HFF-Myc (cell line): ENCODE data around the gene AGAP2.
"Not testable (repeated sequence)": the region's sequence is repeated elsewhere in the genome, so short reads cannot be mapped to it uniquely, and the experiment has no call there.

ENCODE experiments used
- DNase-seq: peaks from one replicate; pipeline ENCODE4 v3.0.0-alpha.2; 2011; ENCODE audit warnings: low read depth; ENCODE audit errors: extremely low read depth
- H3K4me3 ChIP-seq: replicated peaks from 2 replicates; pipeline ENCODE4 v1.5.1; 2011; ENCODE audit warnings: low read depth, mild to moderate bottlenecking, control low read depth, low read length
- TF ChIP-seq, protein P1 (sequence below): IDR thresholded peaks from 2 replicates; pipeline ENCODE4 v1.5.1; 2012; ENCODE audit warnings: mild to moderate bottlenecking, low read depth, low read length, control low read depth; ENCODE audit errors: missing control alignments

AGAP2 gene

DNA sequence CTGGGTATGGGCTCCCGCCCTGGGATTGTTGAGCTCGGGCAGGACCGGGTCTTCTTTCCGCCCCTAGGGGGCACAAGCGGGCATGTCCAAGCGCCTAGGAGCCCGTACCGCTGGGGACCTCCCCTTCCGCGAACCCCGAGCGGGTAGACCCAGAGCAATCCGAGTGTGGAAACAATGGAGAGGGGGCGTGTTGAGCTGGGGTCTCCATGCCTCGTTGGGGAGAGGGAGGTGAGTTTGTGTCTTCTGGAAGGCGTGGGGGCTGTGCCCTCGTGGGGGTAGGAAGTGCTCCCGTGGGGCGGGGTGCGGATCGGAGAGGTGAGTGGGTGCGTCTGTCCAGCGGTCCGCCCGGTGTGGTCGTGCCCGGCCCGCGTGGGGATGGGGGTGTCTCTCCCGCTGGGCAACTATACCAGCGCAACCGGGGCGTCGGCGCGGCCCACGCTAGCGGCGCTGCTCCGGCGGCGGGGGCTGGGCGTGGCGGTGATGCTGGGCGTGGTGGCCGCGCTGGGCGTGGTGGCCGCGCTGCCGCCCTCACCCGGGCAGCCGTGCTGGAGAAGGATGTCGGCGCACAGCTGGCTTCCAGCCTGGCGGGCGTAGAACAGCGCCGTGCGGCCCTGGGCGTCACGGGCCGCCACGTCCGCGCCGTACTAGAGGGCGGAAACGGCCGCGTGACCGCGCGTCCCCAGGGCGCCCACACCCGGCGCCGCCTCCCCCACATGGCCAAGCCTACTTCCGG is 12.2 kb downstream of the AGAP2 start:
- TF ChIP-seq, protein P1, sequence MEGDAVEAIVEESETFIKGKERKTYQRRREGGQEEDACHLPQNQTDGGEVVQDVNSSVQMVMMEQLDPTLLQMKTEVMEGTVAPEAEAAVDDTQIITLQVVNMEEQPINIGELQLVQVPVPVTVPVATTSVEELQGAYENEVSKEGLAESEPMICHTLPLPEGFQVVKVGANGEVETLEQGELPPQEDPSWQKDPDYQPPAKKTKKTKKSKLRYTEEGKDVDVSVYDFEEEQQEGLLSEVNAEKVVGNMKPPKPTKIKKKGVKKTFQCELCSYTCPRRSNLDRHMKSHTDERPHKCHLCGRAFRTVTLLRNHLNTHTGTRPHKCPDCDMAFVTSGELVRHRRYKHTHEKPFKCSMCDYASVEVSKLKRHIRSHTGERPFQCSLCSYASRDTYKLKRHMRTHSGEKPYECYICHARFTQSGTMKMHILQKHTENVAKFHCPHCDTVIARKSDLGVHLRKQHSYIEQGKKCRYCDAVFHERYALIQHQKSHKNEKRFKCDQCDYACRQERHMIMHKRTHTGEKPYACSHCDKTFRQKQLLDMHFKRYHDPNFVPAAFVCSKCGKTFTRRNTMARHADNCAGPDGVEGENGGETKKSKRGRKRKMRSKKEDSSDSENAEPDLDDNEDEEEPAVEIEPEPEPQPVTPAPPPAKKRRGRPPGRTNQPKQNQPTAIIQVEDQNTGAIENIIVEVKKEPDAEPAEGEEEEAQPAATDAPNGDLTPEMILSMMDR: peak; percentile 96
- peak overlapping the region; percentile 76 for H3K4me3 ChIP-seq
- DNase-seq: peak; percentile 56

DNA sequence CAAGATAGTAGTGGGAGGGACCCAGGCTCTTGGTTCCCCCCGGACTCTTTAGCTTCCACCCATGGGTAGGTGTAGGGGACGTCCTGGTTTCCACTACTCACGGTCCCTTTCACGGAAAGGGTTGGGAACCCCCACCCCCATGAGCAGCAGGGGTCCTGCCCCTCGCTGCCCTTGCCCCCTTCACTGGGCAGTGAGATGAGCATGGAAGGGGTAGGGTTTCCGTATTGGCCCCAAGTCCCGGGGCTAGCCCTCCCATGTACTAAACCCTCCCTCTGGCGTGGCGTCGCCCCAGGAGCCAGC is 12.7 kb downstream of the AGAP2 start:
- DNase-seq: no peak
- peak overlapping the region; percentile 76 for H3K4me3 ChIP-seq
- TF ChIP-seq, protein P1: no peak

DNA sequence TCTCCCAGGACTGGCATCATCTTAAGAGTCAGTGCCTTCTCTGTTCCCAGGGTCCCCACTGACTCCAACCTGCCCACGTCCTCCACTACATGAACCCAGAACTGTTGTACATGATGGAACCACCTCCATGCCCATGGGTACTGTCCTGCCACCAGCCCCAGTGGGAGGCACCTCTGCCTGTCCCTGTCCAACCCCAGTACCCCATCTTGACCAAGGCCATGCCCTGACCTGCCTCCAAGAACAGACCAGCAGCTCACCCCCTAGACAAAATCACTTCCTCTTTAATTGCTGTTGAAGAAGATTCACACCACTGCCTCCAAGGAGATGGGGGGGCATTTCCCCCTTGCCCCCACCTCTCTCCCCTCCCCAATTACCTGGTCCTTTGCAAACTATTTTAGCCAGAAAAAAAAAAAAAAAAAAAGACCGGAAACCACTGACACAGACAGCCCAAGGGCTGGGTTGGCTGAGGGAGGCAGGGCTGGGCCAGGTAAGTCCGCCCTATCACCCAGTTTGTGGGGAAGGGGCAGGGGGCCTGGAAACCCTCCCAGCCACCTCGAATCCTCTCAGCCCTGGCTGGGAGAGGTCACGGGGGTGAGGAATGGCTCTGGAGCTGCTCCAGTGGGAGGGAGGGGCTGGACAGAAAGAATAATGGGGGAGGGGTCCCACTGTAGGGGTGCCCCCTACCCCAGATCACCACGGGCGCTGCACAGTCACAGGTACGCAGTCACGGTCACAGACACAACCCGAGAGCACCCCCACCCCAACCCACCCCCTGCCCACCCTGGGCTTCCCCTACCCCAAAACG is 13.4 kb downstream of the AGAP2 start:
- TF ChIP-seq, protein P1: no peak
- DNase-seq: no peak
- H3K4me3 ChIP-seq: no peak overlapping the region

DNA sequence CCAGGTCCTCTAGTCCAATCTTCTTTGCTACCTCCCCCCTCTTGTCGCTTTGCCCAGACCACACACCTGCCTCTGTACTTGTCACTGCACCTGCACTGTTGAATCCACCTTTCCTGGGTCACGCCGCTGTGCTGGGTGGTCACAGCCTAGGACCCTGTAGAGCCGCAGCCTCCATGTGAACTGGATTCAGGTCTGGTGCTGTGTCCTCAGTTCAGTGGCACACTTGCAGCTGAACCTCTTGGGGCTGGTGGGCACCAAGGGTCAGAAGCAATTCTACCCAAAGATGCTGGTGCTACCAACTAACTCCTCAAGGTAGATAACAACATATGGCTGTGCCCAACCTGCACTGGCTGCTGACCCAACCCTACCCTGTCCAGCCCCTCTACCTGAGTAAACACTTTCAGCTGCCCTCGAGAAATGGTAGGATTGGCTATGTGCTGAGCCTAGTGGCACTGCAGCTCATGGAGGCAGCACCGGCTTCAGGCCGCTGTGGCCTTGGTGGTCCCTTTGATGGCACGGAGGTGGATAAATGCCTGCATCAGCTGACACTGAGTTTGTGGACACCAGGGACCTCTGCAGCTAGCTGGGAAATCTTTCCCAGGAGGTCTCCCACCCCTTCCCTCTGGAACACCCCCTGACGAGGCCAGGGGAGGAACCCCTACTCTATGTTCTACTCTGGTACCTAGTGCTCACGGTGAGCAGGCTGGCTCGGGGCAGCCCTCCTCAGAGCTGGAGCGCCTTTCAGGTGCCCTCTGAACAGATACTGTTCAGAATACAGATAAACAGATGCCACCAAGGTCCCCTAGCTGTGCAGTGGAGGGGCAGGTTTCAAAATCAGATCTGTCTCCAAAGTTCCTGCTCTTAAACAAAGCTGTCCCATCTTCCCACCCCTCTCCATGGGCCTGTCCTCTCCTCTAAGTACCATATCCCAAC is 14.3 kb downstream of the AGAP2 start:
- DNase-seq: no peak
- TF ChIP-seq, protein P1: no peak
- H3K4me3 ChIP-seq: no peak overlapping the region

DNA sequence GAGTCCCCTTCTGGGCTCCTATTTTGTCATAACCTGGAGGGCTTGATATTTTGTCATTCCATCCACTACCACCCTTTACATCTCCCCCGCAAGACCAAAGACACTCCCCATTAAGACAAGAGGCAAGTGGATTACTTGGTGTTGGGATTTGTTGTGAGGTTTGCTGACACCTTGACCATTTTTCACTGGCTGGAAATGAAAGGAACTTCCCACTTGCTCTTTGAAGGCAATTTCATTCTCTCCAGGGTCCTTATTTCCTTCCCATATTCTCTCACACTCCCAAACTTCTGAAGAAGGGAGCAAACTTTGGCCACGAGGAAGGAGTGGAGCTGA is 14.9 kb downstream of the AGAP2 start:
- TF ChIP-seq, protein P1: no peak
- no peak for DNase-seq
- no peak overlapping the region for H3K4me3 ChIP-seq

DNA sequence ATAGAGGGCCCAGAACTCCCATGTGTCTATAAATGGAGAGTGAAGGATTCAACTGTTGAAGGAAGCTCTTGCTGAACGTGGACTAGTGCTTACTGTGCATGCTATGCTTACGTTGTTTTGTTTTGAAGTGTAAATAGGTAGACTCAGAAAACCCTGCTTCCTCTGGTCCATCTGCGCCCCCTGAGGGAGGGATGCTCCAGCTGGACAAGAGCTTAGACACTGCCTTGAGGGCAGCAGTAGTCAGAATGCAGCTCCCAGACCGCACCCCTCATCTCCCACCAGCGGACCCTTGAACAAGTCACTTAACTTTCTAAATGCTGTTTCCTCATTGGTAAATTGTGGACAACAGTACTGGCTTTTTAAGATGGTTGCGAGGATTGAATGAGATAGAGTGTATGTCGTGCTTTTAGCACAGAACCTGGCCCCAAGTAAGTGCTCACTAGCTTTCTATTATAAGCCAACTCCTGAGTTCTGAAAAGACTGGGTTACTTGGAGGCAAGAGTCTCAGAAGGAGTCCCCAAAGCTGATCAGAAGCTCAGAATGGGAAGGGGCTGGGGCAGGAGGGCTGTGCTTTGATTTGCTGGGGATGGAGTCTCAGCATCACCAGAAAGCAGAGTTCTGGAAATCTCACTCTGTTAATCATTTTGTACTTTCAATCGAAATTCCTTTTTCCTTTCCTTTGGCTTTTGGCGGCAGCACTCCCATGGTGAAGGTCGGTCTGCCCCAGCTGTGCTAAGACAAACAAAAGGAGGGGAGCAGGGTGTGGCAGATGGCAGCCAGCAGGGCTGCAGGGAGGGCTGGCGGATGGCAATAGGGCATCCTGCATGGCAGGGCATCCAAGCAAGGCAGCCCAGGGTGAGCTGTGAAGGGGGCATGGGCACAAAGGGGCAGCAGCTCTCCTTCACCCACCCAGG is 15.6 kb downstream of the AGAP2 start:
- TF ChIP-seq, protein P1: no peak

DNA sequence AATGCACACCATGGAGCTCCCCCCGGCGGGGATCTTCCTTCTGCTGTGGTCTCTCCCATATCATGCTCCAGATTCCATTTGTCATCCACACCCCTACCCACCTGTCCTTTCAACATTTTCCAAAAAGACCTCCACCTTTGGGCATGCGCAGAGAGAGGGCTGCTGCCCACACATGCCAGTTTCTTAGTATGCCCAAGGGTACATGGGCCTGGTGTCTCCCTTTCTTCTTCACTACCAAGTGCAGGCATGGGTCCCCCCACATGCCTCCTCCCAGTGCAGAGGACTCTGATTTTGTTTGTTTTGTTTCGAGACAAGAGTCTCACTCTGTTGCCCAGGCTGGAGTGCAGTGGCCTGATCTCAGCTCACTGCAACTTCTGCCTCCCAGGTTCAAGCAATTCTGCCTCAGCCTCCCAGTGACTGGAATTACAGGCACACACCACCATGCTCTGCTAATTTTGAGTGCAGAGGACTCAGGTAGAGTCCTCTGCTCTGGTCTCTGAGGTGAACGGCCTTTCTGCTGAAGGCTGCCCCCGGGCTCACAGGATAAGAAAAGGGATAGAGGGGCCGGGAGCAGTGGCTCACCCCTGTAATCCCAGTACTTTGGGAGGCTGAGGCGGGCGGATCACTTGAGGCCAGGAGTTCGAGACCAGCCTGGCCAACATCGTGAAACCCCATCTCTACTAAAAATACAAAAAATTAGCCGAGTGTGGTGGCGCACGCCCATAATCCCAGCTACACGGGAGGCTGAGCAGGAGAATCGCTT is 16.5 kb downstream of the AGAP2 start:
- DNase-seq, H3K4me3 ChIP-seq: not testable (repeated sequence)

More for the DNA sequence above, 15.6 kb downstream of the AGAP2 start:
- no peak overlapping the region for H3K4me3 ChIP-seq
- no peak for DNase-seq
